ENCODE results near the gene PTPN11. TPM values are rescaled to one million over a fixed set of nuclear protein-coding genes. Genes with fewer than 3 reads are reported as not detected.

The PTPN11 gene
- total and polyA plus RNA-seq, 2 donors (not counting 3 experiments of a cell fraction or from before 2014, with no cell fraction given), result 36.5 to 107 TPM

DNA sequence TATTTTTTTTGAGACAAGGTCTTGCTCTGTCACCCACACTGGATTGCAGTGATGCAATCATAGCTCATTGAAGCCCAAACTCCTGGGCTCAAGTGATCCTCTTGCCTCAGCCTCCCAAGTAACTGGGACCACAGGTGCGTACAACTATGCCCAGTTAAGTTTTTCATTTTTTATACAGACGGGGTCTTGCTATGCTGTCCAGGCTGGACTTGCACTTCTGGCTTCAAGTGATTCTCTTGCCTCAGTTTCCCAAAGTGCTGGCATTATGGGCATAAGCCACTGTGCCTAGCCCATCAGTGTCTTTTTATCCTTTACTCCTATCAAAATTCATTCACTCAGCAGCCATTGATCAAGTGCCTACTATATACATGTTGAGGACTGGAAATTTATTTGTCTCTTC is 9.0 kb downstream of the PTPN11 start:
- Histone ChIP-seq H3K4me2 (ENCODE audit: insufficient read depth, low read length) (no peak overlapping the region), H3K4me1 (ENCODE audit: control insufficient read depth, extremely low read depth, insufficient read depth, low read length) (no peaks in the 10 kb centered on the region), H3K9ac (replicated peaks; ENCODE audit: extremely low read depth, insufficient read depth, low read length) (no peak overlapping the region), H4K20me1 (replicated peaks; ENCODE audit: control insufficient read depth, extremely low read depth, insufficient read depth, low read length) (peaks cover 3% of the 10 kb centered on the region), H3K27ac (ENCODE audit: insufficient read depth, low read depth, low read length) (no peak overlapping the region), H3K27me3 (ENCODE audit: control insufficient read depth in 2 of 2, insufficient read depth in 2 of 2, low read length in 2 of 2) (no peaks in the 10 kb centered on the region), H3K4me3 (replicated peaks in 1 of 3; ENCODE audit: insufficient read depth in 1 of 3, low read depth in 1 of 3, low read length in 3 of 3) (no peak overlapping the region), H3K79me2 (ENCODE audit: control insufficient read depth, insufficient read depth, low read length) (peaks cover 92% of the 10 kb centered on the region), H3K36me3 (ENCODE audit: control insufficient read depth in 2 of 2, extremely low read depth in 1 of 2, insufficient read depth in 2 of 2, low read length in 2 of 2) (no peaks in the 10 kb centered on the region), H3K9me3 (replicated peaks; ENCODE audit: control insufficient read depth, insufficient read depth, low read length) (no peaks in the 10 kb centered on the region), H3K9me1 (replicated peaks; ENCODE audit: control insufficient read depth, extremely low read depth, insufficient read depth, low read length) (no peaks in the 10 kb centered on the region), H2AFZ (ENCODE audit: low read depth, low read length) (no peak overlapping the region)
- FAIRE-seq (no peak), DNase-seq (ENCODE audit: low read depth, low spot score) (no peak)
- intact Hi-C loops (cut with micrococcal nuclease), result no loop called here
- TF ChIP-seq MAX (IDR thresholded peaks at IDR 0.05; ENCODE audit: insufficient read depth, insufficient read length), result no peak
- TF ChIP-seq JUN (IDR thresholded peaks at IDR 0.05; ENCODE audit: borderline replicate concordance, insufficient read depth, insufficient read length, low read depth), result no peak
- no peak for TF ChIP-seq GATA2 (IDR thresholded peaks at IDR 0.05; ENCODE audit: insufficient read depth, insufficient read length, low read depth, low read length)
- TF ChIP-seq FOS (IDR thresholded peaks at IDR 0.05; ENCODE audit: borderline replicate concordance, insufficient read depth, low read length), result no peak
- no peak for TF ChIP-seq POLR2A (IDR thresholded peaks at IDR 0.05; ENCODE audit: low read depth, low read length)
- TF ChIP-seq MYC (IDR thresholded peaks at IDR 0.05; ENCODE audit: low read depth, low read length), result no peak
- TF ChIP-seq EZH2 (IDR thresholded peaks at IDR 0.05; ENCODE audit: borderline replicate concordance, low read depth, low read length, severe bottlenecking), result no peak
- TF ChIP-seq CTCF (IDR thresholded peaks at IDR 0.05; ENCODE audit: extremely low read depth in 1 of 2, insufficient read depth in 1 of 2, low read depth in 1 of 2, low read length in 2 of 2), result no peak
- ChIA-PET POLR2A (interaction anchor here (0.6 kb wide), 1 partner anchor 27 kb away, joined by 3 read pairs; no protein-coding TSS in a partner anchor), CTCF (no interaction called here)
- no TSS peak for BruUV-seq (replicated peaks)
- dilution Hi-C loops (cut with MboI; ENCODE audit: extremely low pct_ligation_motif_present, low sequenced_read_pairs), result no loop called here
